GM19193 (cell line): Measurements from ENCODE around the gene LGALS9.

ENCODE experiments used
- POLR2A ChIP-seq: IDR thresholded peaks from 4 replicates; pipeline ENCODE4 v1.6.1; 2011; ENCODE audit not compliant: insufficient read depth, insufficient read length; ENCODE audit errors: extremely low read depth

The LGALS9 gene

GRCh38 chr17:27633312-27634025 lies 2.5 kb downstream of the LGALS9 start:
- TF ChIP-seq POLR2A = no peak

GRCh38 chr17:27634026-27634335 lies 3.0 kb downstream of the LGALS9 start:
- TF ChIP-seq POLR2A = no peak

GRCh38 chr17:27634776-27635175 lies 3.8 kb downstream of the LGALS9 start:
- TF ChIP-seq POLR2A = no peak

GRCh38 chr17:27635275-27635823 lies 4.4 kb downstream of the LGALS9 start:
- TF ChIP-seq POLR2A = no peak

- TF ChIP-seq POLR2A = no peak
Observed at GRCh38 chr17:27640790-27641189, 9.8 kb downstream of the LGALS9 start.

GRCh38 chr17:27644586-27644985 lies 13.6 kb downstream of the LGALS9 start:
- no peak for TF ChIP-seq POLR2A

- no peak for TF ChIP-seq POLR2A
Observed at GRCh38 chr17:27646232-27646631, 15.2 kb downstream of the LGALS9 start.

GRCh38 chr17:27647765-27648164 lies 16.8 kb downstream of the LGALS9 start:
- TF ChIP-seq POLR2A = no peak

- TF ChIP-seq POLR2A = peak; percentile 10
Observed at GRCh38 chr17:27649929-27650328, 18.9 kb downstream of the LGALS9 start.

GRCh38 chr17:27650836-27651235 lies 19.8 kb downstream of the LGALS9 start:
- no peak for TF ChIP-seq POLR2A

GRCh38 chr17:27651411-27652345 lies 20.7 kb downstream of the LGALS9 start:
- TF ChIP-seq POLR2A = no peak

GRCh38 chr17:27654136-27654535 lies 23.1 kb downstream of the LGALS9 start:
- no peak for TF ChIP-seq POLR2A

GRCh38 chr17:27654654-27655524 lies 23.9 kb downstream of the LGALS9 start:
- no peak for TF ChIP-seq POLR2A

GRCh38 chr17:27657620-27658019 lies 26.6 kb downstream of the LGALS9 start:
- no peak for TF ChIP-seq POLR2A

GRCh38 chr17:27659683-27660082 lies 28.7 kb downstream of the LGALS9 start:
- no peak for TF ChIP-seq POLR2A
